Hepatocyte (in vitro differentiated cells): ENCODE data around the gene SDC3.

Experiments used
- CTCF ChIP-seq: fragments of 200-600 bp; sonication (generic); IDR thresholded peaks from 2 replicates; pipeline ENCODE4 v1.5.1; 2016; ENCODE audit warnings: antibody characterized with exemption, mild to moderate bottlenecking; ENCODE audit not compliant: poor library complexity
- EZH2 ChIP-seq: fragments of 200-600 bp; sonication (generic); IDR thresholded peaks from 2 replicates; pipeline ENCODE4 v1.6.1; 2016; ENCODE audit warnings: antibody characterized with exemption, mild to moderate bottlenecking, borderline replicate concordance
- EZH2phosphoT487 ChIP-seq: fragments of 200-600 bp; sonication (generic); IDR thresholded peaks from one replicate; pipeline ENCODE4 v1.6.1; 2018; ENCODE audit warnings: antibody characterized with exemption, mild to moderate bottlenecking, low read depth, moderate library complexity; ENCODE audit not compliant: unreplicated experiment, severe bottlenecking

- no peak for TF ChIP-seq CTCF
- no peak for TF ChIP-seq EZH2
- TF ChIP-seq EZH2phosphoT487 = no peak
These were observed 27.0 kb downstream of the SDC3 start for GRCh38 chr1:30881319-30882181.
